KBM-7 (cell line): ENCODE data around the gene TSPEAR.

Experiments
- DNase-seq: peaks from one replicate; pipeline ENCODE4 v3.0.0-alpha.2; 2015
- in situ Hi-C: fragments of 300-500 bp; cut with MboI; formaldehyde crosslinking; loops from 2 replicates; pipeline ENCODE4 v1.14.3; 2020; ENCODE audit warnings: low sequenced_read_pairs, low pct_unique_long_range_greater_than_20kb, mixed read lengths

Gene TSPEAR

GRCh38 chr21:44496564-44497550 is 214.5 kb downstream of the TSPEAR start:
- no peak for DNase-seq
- in situ Hi-C loops: no loop called here

- no peak for DNase-seq
- in situ Hi-C loops: no loop called here
These were observed 215.5 kb downstream of the TSPEAR start for GRCh38 chr21:44495611-44496563.

GRCh38 chr21:44494956-44495355 is 216.4 kb downstream of the TSPEAR start:
- in situ Hi-C loops: no loop called here
- no peak for DNase-seq

GRCh38 chr21:44494418-44494817 is 217.0 kb downstream of the TSPEAR start:
- DNase-seq: no peak
- in situ Hi-C loops: no loop called here

GRCh38 chr21:44492567-44493385 is 218.6 kb downstream of the TSPEAR start:
- peak; percentile 47 for DNase-seq
- in situ Hi-C loops: no loop called here

- DNase-seq: no peak
- in situ Hi-C loops: no loop called here
These were observed 220.6 kb downstream of the TSPEAR start for GRCh38 chr21:44490816-44491215.

- no peak for DNase-seq
- in situ Hi-C loops: no loop called here
These were observed 221.0 kb downstream of the TSPEAR start for GRCh38 chr21:44490405-44490804.

GRCh38 chr21:44489962-44490361 is 221.4 kb downstream of the TSPEAR start:
- in situ Hi-C loops: no loop called here
- peak; percentile 26 for DNase-seq

GRCh38 chr21:44487831-44488230 is 223.5 kb downstream of the TSPEAR start:
- in situ Hi-C loops: no loop called here
- DNase-seq: peak; percentile 72

- no peak for DNase-seq
- in situ Hi-C loops: no loop called here
These were observed 225.1 kb downstream of the TSPEAR start for GRCh38 chr21:44486302-44486701.

- in situ Hi-C loops: no loop called here
- DNase-seq: no peak
These were observed 225.6 kb downstream of the TSPEAR start for GRCh38 chr21:44485796-44486195.

- in situ Hi-C loops: no loop called here
- no peak for DNase-seq
These were observed 226.0 kb downstream of the TSPEAR start for GRCh38 chr21:44485254-44485793.

- in situ Hi-C loops: no loop called here
- DNase-seq: no peak
These were observed 226.7 kb downstream of the TSPEAR start for GRCh38 chr21:44484498-44485253.

GRCh38 chr21:44483288-44484237 is 227.8 kb downstream of the TSPEAR start:
- in situ Hi-C loops: no loop called here
- no peak for DNase-seq

GRCh38 chr21:44482581-44483287 is 228.6 kb downstream of the TSPEAR start:
- in situ Hi-C loops: no loop called here
- no peak for DNase-seq

GRCh38 chr21:44480200-44481053 is 230.9 kb downstream of the TSPEAR start:
- no peak for DNase-seq
- in situ Hi-C loops: no loop called here
